Measurements from ENCODE around the gene KIAA0232. TPM values are rescaled to one million over a fixed set of nuclear protein-coding genes. Genes with fewer than 3 reads are reported as not detected.

The KIAA0232 gene
- total and polyA plus RNA-seq, 12 donors: 7.3 to 45.2 (median 27.4) TPM

- Histone ChIP-seq H3K27ac (peak overlapping the region in 3 of 5 donors; percentile 18 to 72 (median 55)), H3K4me3 (peak overlapping the region in 1 of 4 donors; percentile 12), H3K27me3 (no peaks in the 10 kb centered on the region), H3K36me3 (replicated peaks in 1 of 2) (no peaks in the 10 kb centered on the region), H3K4me1 (replicated peaks in 1 of 2) (peaks cover 13 to 26% of the 10 kb centered on the region in 2 donors), H3K9me3 (replicated peaks in 1 of 3) (no peaks in the 10 kb centered on the region)
- intact Hi-C loops (cut with DNase I): no loop called here
- WGBS, 4 donors: 11 to 19% (median 15%) methylated on average over 14 to 20 of the region's 20 CpGs
- TF ChIP-seq CTCF (IDR thresholded peaks at IDR 0.05) (peak in 5 of 6 experiments; percentile 13 to 41 (median 28)), POLR2A (IDR thresholded peaks at IDR 0.05) (no peak)
- peak; percentile 60 to 87 (median 79) for DNase-seq
These were observed 109.8 kb downstream of the KIAA0232 start for GRCh38 chr4:6892190-6892908.

- H3K27me3 ChIP-seq: no peaks in the 10 kb centered on the region
- 68 to 73% (median 73%) methylated on average over 5 to 6 of the region's 6 CpGs for WGBS, 4 donors
- no peak for TF ChIP-seq CTCF (IDR thresholded peaks at IDR 0.05)
- TF ChIP-seq POLR2A (IDR thresholded peaks at IDR 0.05): no peak
- H3K9me3 ChIP-seq (replicated peaks in 1 of 3): no peaks in the 10 kb centered on the region
- no peaks in the 10 kb centered on the region for H3K36me3 ChIP-seq (replicated peaks in 1 of 2)
- intact Hi-C loops (cut with DNase I): no loop called here
- peak overlapping the region in 2 of 5 donors; percentile 55 to 72 for H3K27ac ChIP-seq
- DNase-seq: no peak
- H3K4me3 ChIP-seq: peak overlapping the region in 1 of 4 donors; percentile 12
- peaks cover 13 to 23% of the 10 kb centered on the region in 2 donors for H3K4me1 ChIP-seq (replicated peaks in 1 of 2)
These were observed 110.3 kb downstream of the KIAA0232 start for GRCh38 chr4:6892909-6893202.

GRCh38 chr4:6893449-6894085, 111.0 kb downstream of the KIAA0232 start:
- peaks cover 9 to 16% of the 10 kb centered on the region in 2 donors for H3K4me1 ChIP-seq (replicated peaks in 1 of 2)
- WGBS, 4 donors: 80 to 85% (median 83%) methylated on average over 7 of the region's 7 CpGs
- no peaks in the 10 kb centered on the region for H3K36me3 ChIP-seq (replicated peaks in 1 of 2)
- H3K27me3 ChIP-seq: no peaks in the 10 kb centered on the region
- TF ChIP-seq POLR2A (IDR thresholded peaks at IDR 0.05) (no peak), CTCF (IDR thresholded peaks at IDR 0.05) (no peak)
- intact Hi-C loops (cut with DNase I): no loop called here
- H3K4me3 ChIP-seq: no peak overlapping the region
- H3K9me3 ChIP-seq (replicated peaks in 1 of 3): no peaks in the 10 kb centered on the region
- H3K27ac ChIP-seq: no peak overlapping the region
- peak in 2 of 7 donors; percentile 9 to 15 for DNase-seq

GRCh38 chr4:6894086-6894478, 111.6 kb downstream of the KIAA0232 start:
- Histone ChIP-seq H3K4me3 (no peak overlapping the region), H3K27me3 (no peaks in the 10 kb centered on the region), H3K9me3 (replicated peaks in 1 of 3) (no peaks in the 10 kb centered on the region), H3K27ac (no peak overlapping the region), H3K4me1 (replicated peaks in 1 of 2) (peaks cover 9 to 15% of the 10 kb centered on the region in 2 donors), H3K36me3 (replicated peaks in 1 of 2) (no peaks in the 10 kb centered on the region)
- 82 to 88% (median 85%) methylated on average over 3 of the region's 3 CpGs for WGBS, 4 donors
- peak in 2 of 7 donors; percentile 9 to 15 for DNase-seq
- intact Hi-C loops (cut with DNase I): no loop called here
- no peak for TF ChIP-seq CTCF (IDR thresholded peaks at IDR 0.05)
- no peak for TF ChIP-seq POLR2A (IDR thresholded peaks at IDR 0.05)
